HepG2 (cell line): ENCODE measurements around the gene DOCK11. TPM values are rescaled to one million over a fixed set of nuclear protein-coding genes. Genes with fewer than 3 reads are reported as not detected.

Experiments
- ATAC-seq: fragments of 200-7000 bp; cut with Tn5 transposase; 3 replicates; pipeline ENCODE4 v1.9.1; 2020; ENCODE audit warnings: mild to moderate bottlenecking, moderate library complexity
- BruUV-seq: library from RNA; stranded (reverse); fragments of 400-500 nt; replicated peaks from 2 replicates; lab custom pipeline; 2021; lab: Mats Ljungman, UMichigan
- CTCF ChIA-PET: fragments of 300-600 bp; formaldehyde crosslinking; extraction: SDS; loops from one replicate; lab custom pipeline; 2021; ENCODE audit warnings: low total read pairs, inconsistent platforms, low intra/inter-chr PET ratio; lab: Yijun Ruan, JAX
- POLR2A ChIA-PET: fragments of 350-600 bp; sonication (Branson Sonifier 250); formaldehyde crosslinking; loops from one replicate; lab custom pipeline; 2020; ENCODE audit warnings: antibody characterized with exemption, inconsistent platforms; lab: Yijun Ruan, JAX
- DNase-seq: peaks from one replicate; pipeline ENCODE4 v3.0.0-alpha.2; 2015; ENCODE audit warnings: low spot score
- FAIRE-seq: peaks from 3 replicates; lab custom pipeline; 2011; peaks lifted over from hg19 to GRCh38; lab: Jason Lieb, UNC
- H2AFZ ChIP-seq: one replicate; pipeline ENCODE4 v1.6.1; 2011; ENCODE audit warnings: low read length, inconsistent platforms
- H3K27ac ChIP-seq: fragments of 300-600 bp; 3 replicates; pipeline ENCODE4 v1.8.0; 2011; ENCODE audit warnings: mixed run types, mild to moderate bottlenecking, mixed read lengths, low read length, inconsistent platforms; ENCODE audit not compliant: insufficient read depth; ENCODE audit errors: extremely low read length
- H3K27me3 ChIP-seq, 2 experiments: fragments of 200-600 bp in 1 of 2; 2 replicates in 1 of 2; 3 replicates in 1 of 2; pipeline versions ENCODE4 v1.6.0 to v1.8.0; 2011; ENCODE audit warnings: low read length in 2 of 2, mild to moderate bottlenecking in 2 of 2, moderate library complexity in 2 of 2, inconsistent platforms in 1 of 2; ENCODE audit not compliant: insufficient read depth in 2 of 2, control insufficient read depth in 1 of 2
- H3K36me3 ChIP-seq, 2 experiments: fragments of 200-600 bp in 1 of 2; replicated peaks in 1 of 2; 2 replicates in 1 of 2; 3 replicates in 1 of 2; pipeline versions ENCODE4 v1.5.1 to v1.8.0; 2011; ENCODE audit warnings: low read length in 2 of 2, inconsistent platforms in 1 of 2; ENCODE audit not compliant: insufficient read depth in 2 of 2, control insufficient read depth in 1 of 2
- H3K4me1 ChIP-seq: 2 replicates; pipeline ENCODE4 v1.5.1; 2012; ENCODE audit warnings: low read length, inconsistent platforms; ENCODE audit not compliant: insufficient read depth
- H3K4me2 ChIP-seq: 2 replicates; pipeline ENCODE4 v1.6.0; 2011; ENCODE audit warnings: low read depth, low read length, inconsistent platforms
- H3K4me3 ChIP-seq, 3 experiments: fragments of 200-600 bp in 1 of 3; sonication (generic), shearing (Covaris generic) in 1 of 3; replicated peaks in 1 of 3; 2 replicates each; pipeline ENCODE4 v1.5.1; 2011 to 2016; ENCODE audit warnings: low read length in 3 of 3, inconsistent platforms in 2 of 3, low read depth in 2 of 3, mild to moderate bottlenecking in 2 of 3, control low read depth in 1 of 3, mixed read lengths in 1 of 3; ENCODE audit not compliant: insufficient read depth in 1 of 3
- H3K79me2 ChIP-seq: one replicate; pipeline ENCODE4 v1.6.1; 2011; ENCODE audit warnings: low read length, inconsistent platforms; ENCODE audit not compliant: insufficient read depth
- H3K9ac ChIP-seq: 2 replicates; pipeline ENCODE4 v1.6.0; 2011; ENCODE audit warnings: mild to moderate bottlenecking, low read depth, low read length, inconsistent platforms; ENCODE audit not compliant: insufficient read depth
- H3K9me3 ChIP-seq: 2 replicates; pipeline ENCODE4 v1.5.1; 2012; ENCODE audit warnings: mild to moderate bottlenecking, low read length
- H4K20me1 ChIP-seq: 2 replicates; pipeline ENCODE4 v1.6.0; 2011; ENCODE audit warnings: inconsistent platforms, mild to moderate bottlenecking, low read length, moderate library complexity; ENCODE audit not compliant: insufficient read depth
- AHDC1 ChIP-seq: sonication (generic); formaldehyde crosslinking; IDR thresholded peaks from 2 replicates; pipeline ENCODE4 v1.5.1; 2020; ENCODE audit warnings: mild to moderate bottlenecking, missing genetic modification reagents, borderline replicate concordance
- AKAP8 ChIP-seq: sonication (generic); formaldehyde crosslinking; IDR thresholded peaks from 2 replicates; pipeline ENCODE4 v1.5.1; 2020; ENCODE audit warnings: mild to moderate bottlenecking, missing genetic modification reagents
- CBX5 ChIP-seq: sonication (generic); formaldehyde crosslinking; IDR thresholded peaks from 2 replicates; pipeline ENCODE4 v1.4.0; 2020; ENCODE audit warnings: missing genetic modification reagents, borderline replicate concordance
- EZH2 ChIP-seq: conservative IDR thresholded peaks from 2 replicates; pipeline ENCODE4 v1.6.1; 2012; ENCODE audit warnings: mild to moderate bottlenecking, low read depth, low read length, moderate library complexity
- FOXJ3 ChIP-seq: sonication (generic); formaldehyde crosslinking; IDR thresholded peaks from 2 replicates; pipeline ENCODE4 v1.4.0; 2020; ENCODE audit warnings: missing genetic modification reagents, mild to moderate bottlenecking, borderline replicate concordance
- NCOA1 ChIP-seq: sonication (generic); formaldehyde crosslinking; IDR thresholded peaks from 2 replicates; pipeline ENCODE4 v1.9.0; 2021; ENCODE audit warnings: missing genetic modification reagents
- NR0B2 ChIP-seq: sonication (generic); formaldehyde crosslinking; IDR thresholded peaks from 2 replicates; pipeline ENCODE4 v1.4.0; 2020; ENCODE audit warnings: mild to moderate bottlenecking, missing genetic modification reagents
- RAD51 ChIP-seq: fragments of 450-650 bp; IDR thresholded peaks from 2 replicates; pipeline ENCODE4 v1.6.1; 2016; ENCODE audit warnings: borderline replicate concordance
- SP5 ChIP-seq: IDR thresholded peaks from 2 replicates; pipeline ENCODE4 v1.6.1; 2016; ENCODE audit warnings: low read depth, borderline replicate concordance
- U2AF1 ChIP-seq: fragments of 200-400 bp; formaldehyde crosslinking; optimal IDR thresholded peaks from 2 replicates; pipeline ENCODE3; 2017; ENCODE audit warnings: mild to moderate bottlenecking, low read depth, low read length
- ZBTB7B ChIP-seq: sonication (generic); formaldehyde crosslinking; IDR thresholded peaks from 2 replicates; pipeline ENCODE4 v1.4.0; 2020; ENCODE audit warnings: missing genetic modification reagents
- ZFYVE20 ChIP-seq: sonication (generic); formaldehyde crosslinking; IDR thresholded peaks from 2 replicates; pipeline ENCODE4 v1.8.0; 2023; ENCODE audit warnings: low read depth, mild to moderate bottlenecking, moderate library complexity, missing genetic modification reagents, borderline replicate concordance
- ZNF350 ChIP-seq: sonication (generic); formaldehyde crosslinking; IDR thresholded peaks from 2 replicates; pipeline ENCODE4 v1.4.0; 2020; ENCODE audit warnings: mild to moderate bottlenecking, low read depth, missing genetic modification reagents, borderline replicate concordance
- WGBS: methylation state at CpG from one replicate; pipeline ENCODE4 v1.1.6; 2017; ENCODE audit warnings: low lambda C conversion rate; 5-methylcytosine and 5-hydroxymethylcytosine counted together
- in situ Hi-C: cut with HindIII; loops from 2 replicates; pipeline ENCODE4 v1.10.0; 2017; ENCODE audit warnings: low pct_unique_long_range_greater_than_20kb; ENCODE audit not compliant: extremely low pct_ligation_motif_present
- intact Hi-C: fragments of 100-400 bp; cut with micrococcal nuclease; formaldehyde crosslinking; loops from one replicate; pipeline ENCODE4 v1.10.0; 2022; ENCODE audit not compliant: unreplicated experiment
- polyA plus RNA-seq, 8 experiments: library from polyadenylated mRNA; depleted of rRNA in 3 of 8; stranded (reverse) in 7 of 8; unstranded in 1 of 8; fragments of >200 nt; fragmentation: Illumina TruSeq in 4 of 8; extraction: Trizol in 4 of 8; gene quantifications; 2 replicates each; pipeline versions ENCODE4 v1.2.1 to v1.2.3, GENCODE V29; 2011 to 2016; ENCODE audit warnings: low read depth in 4 of 8, missing spikeins in 1 of 8, mixed read lengths in 1 of 8; ENCODE audit not compliant: insufficient read depth in 1 of 8
- total RNA-seq, 5 experiments: library from RNA; depleted of rRNA; stranded (reverse); fragments of >200 nt; fragmentation: Illumina TruSeq; extraction: Trizol; gene quantifications; 2 replicates each; pipeline ENCODE4 v1.2.3, GENCODE V29; 2016; ENCODE audit warnings: low read depth in 1 of 5
- TF ChIP-seq, protein P1 (sequence below): sonication (generic); formaldehyde crosslinking; IDR thresholded peaks from 2 replicates; pipeline ENCODE4 v1.4.0; 2020; ENCODE audit warnings: mild to moderate bottlenecking, missing genetic modification reagents

Gene DOCK11
- total and polyA plus RNA-seq, 2 of the 13 experiments (the other 11 are each of a cell fraction or from before 2014, with no cell fraction given): 0.02 to 0.12 TPM

DNA sequence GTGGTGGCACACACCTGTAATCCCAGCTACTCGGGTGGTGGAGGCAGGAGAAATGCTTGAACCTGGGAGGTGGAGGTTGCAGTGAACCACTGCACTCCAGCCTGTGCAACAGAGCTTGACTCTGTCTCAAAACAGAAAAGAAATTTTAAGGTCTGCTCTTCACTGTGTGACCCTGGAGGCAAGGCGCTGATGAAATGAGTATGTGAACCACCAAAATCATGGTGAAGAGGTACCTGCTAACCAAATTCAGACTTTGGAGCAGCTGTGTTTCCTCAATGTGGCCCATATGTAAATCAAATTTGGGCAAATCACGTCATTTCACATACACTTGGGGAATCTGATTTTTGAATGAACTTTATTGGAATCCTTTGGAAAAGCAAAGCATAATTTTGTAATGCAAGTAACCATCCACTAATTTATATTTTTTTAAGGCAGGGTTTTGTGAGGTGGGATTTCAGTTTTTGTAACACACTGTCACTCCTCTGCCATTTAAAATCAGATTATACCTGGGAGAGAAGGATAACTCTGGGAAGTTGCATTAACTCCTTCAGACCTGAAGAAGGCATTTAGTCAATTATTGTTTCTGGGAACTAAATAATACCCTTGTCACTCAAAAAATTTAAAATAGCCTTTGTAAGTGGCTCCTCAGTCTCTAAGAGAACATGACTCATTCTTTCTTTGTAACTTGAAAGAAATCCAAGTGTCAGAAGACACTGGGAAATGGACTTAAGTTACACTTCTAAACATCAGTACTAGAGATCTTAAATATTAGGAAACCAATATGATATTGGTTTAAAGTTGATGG is 24.0 kb downstream of the DOCK11 start:
- H3K79me2 ChIP-seq: no peaks in the 10 kb centered on the region
- POLR2A ChIA-PET: no interaction called here
- no peak for ATAC-seq
- no peak for DNase-seq
- H3K27me3 ChIP-seq: no peaks in the 10 kb centered on the region
- H3K9me3 ChIP-seq: no peaks in the 10 kb centered on the region
- TF ChIP-seq AHDC1 (CRISPR knock-in tag) (no peak), AKAP8 (CRISPR knock-in tag) (no peak), SP5 (CRISPR knock-in tag) (no peak), U2AF1 (no peak), ZBTB7B (CRISPR knock-in tag) (no peak), CBX5 (CRISPR knock-in tag) (no peak), ZFYVE20 (CRISPR knock-in tag) (no peak), NR0B2 (CRISPR knock-in tag) (no peak), NCOA1 (CRISPR knock-in tag) (no peak), FOXJ3 (CRISPR knock-in tag) (no peak), ZNF350 (CRISPR knock-in tag) (no peak), RAD51 (no peak), EZH2 (no peak)
- TF ChIP-seq, protein P1, sequence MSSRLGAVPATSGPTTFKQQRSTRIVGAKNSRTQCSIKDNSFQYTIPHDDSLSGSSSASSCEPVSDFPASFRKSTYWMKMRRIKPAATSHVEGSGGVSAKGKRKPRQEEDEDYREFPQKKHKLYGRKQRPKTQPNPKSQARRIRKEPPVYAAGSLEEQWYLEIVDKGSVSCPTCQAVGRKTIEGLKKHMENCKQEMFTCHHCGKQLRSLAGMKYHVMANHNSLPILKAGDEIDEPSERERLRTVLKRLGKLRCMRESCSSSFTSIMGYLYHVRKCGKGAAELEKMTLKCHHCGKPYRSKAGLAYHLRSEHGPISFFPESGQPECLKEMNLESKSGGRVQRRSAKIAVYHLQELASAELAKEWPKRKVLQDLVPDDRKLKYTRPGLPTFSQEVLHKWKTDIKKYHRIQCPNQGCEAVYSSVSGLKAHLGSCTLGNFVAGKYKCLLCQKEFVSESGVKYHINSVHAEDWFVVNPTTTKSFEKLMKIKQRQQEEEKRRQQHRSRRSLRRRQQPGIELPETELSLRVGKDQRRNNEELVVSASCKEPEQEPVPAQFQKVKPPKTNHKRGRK: no peak
- intact Hi-C loops (no loop called here), in situ Hi-C loops (no loop called here)
- FAIRE-seq: no peak
- H2AFZ ChIP-seq: no peak overlapping the region
- H3K27ac ChIP-seq: no peak overlapping the region
- H4K20me1 ChIP-seq: no peaks in the 10 kb centered on the region
- WGBS: 0% methylated on average over 2 of the region's 3 CpGs
- no peaks in the 10 kb centered on the region for H3K36me3 ChIP-seq
- CTCF ChIA-PET: no interaction called here
- H3K9ac ChIP-seq: no peak overlapping the region
- BruUV-seq: no TSS peak
- H3K4me3 ChIP-seq: no peak overlapping the region
- H3K4me1 ChIP-seq: no peaks in the 10 kb centered on the region
- H3K4me2 ChIP-seq: no peak overlapping the region
